HG02852 (cell line): ENCODE results near the gene ALG9.
"Not testable (repeated sequence)": the region's sequence is repeated elsewhere in the genome, so short reads cannot be mapped to it uniquely, and the experiment has no call there.

Source experiments
- ATAC-seq: cut with Tn5 transposase; IDR thresholded peaks from one replicate; pipeline ENCODE4 v1.9.1; 2021; ENCODE audit warnings: mild to moderate bottlenecking, moderate library complexity; ENCODE audit not compliant: unreplicated experiment

Gene ALG9

DNA sequence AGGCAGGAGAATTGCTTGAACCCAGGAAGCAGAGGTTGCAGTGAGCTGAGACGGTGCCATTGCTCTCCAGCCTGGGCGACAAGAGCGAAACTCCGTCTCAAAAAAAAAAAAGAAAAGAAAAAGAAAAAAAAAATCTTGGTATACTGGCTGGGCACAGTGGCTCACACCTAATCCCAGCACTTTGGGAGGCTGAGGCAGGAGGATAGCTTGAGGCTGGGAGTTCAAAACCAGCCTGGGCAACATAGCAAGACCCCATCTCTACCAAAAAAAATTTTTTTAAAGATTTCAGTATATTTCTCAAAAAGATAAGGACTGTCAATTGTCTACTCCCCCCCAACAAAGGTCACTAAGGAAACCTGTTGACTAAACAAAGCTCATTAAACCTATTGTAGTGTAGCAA, 13.7 kb upstream of the ALG9 start:
- ATAC-seq: not testable (repeated sequence)

DNA sequence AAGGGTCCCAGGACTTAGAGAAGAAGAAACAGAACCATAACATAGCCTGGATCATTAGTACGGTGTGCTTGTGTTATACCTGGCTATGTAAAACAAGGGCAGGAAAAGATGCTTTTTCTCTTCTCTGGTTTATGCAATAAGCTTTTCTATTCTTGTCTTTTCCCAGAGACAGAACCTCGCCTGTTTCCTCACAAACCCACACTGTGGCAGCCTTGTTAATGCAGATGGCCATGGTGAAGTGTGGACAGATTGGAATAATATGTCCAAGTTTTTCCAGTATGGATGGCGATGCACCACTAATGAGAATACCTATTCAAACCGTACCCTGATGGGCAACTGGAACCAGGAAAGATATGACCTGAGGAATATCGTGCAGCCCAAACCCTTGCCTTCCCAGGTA, 10.8 kb upstream of the ALG9 start:
- no peak for ATAC-seq

DNA sequence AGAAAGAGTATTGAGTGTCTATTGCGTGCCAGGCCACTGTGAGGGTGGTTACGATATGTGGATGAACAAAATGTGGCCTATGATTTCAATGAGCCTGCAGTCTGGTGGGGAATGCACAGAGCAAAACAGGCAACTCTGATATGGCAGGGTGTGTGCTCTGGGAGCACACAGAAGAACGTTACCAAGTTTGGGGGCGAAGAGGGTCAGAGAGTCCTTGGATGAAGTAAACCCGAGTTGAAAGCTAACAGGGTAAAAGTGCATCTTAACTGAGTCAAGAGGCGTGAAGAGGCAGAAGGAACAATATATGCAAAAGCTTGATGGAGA, 8.2 kb upstream of the ALG9 start:
- no peak for ATAC-seq

DNA sequence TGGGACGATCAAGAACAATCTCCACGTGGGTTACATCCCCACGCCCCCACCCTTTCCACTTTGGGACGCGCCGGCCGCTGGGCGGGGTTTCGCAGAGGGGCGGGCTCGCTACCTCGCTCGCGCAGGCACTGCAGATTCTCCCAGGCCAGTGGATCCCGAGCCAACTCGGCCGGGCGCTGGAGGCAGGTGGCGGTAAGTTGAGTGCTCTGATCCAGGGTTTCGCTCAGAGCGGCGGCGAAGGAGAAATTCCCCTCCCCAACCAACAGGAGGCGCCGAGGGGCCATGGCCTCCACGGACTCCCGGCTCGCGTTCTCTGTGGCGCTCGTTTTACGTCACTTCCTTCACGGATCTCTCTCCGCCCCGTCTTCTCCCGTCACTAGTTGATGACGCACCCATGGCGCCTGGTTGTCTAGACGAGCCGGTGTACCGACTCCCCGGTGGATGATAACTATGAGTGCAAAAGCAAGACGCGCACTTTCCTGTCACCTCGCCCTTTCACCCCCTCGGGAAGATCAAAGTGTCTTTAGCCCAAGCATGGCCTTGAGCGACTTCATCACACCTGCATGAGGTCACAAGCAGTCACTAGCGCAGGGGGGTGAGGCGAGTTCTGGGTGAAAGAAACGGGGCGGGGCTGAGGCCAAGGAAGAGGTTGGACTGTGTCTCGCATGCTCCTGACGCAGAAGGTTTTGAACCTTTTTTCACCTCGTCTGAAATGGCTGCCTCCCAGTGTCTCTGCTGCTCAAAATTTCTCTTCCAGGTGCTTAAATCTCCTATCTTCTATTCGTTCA, 7.7 kb upstream of the ALG9 start, which contains the start of the genes CFAP68 and FDXACB1:
CFAP68 (plus strand) TSS at position 693 of the 788 bp plus-strand sequence; CDS start at position 713, 20 bp downstream.
FDXACB1 (minus strand) TSS at position 317 of the 788 bp plus-strand sequence; CDS start at position 284, 33 bp downstream.
- ATAC-seq: peak; percentile 90

DNA sequence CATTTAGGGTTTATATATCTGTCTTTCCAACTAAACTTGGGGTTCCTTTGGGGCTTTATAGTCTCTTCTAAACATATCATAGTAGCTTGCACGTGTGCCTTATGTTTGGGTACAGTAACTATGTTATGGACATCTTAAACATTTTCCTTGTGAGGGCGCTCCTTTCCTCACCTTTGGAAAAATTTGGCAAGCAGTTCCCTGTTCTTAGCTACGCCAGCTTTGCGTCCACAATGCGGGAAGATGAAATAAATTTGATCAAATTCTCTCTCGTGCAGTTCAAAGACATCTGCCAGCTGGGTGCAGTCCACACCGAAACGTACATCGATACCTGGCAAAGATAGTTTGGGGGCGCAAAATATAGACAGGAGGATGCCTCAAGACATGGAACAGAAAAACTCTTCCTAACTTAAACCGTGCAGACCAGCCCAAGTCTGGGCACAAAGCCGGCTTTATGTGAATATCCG, 7.0 kb upstream of the ALG9 start:
- peak; percentile 7 for ATAC-seq

DNA sequence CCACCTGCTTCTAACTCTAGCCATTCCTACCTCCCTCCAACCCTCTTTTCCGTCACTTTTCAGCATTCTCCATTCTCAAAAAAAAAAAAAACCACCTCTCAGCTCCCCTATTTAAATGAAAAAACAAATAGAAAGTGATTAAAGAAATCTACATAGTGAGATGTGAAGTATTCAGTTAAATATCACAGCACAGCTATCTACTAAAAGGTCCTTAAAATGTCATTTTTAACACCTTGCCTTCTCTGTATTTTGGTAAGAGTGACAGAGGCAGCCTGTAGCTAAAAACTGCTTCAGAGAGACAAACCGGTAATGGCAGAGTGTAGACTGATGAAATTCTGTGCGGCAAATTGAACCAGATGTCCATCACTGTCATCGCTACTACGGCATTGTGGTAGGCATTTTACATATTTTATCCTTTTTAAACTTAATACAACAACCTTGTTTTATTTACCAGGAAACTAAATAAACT, 346 bp upstream of the ALG9 start:
- ATAC-seq: no peak

DNA sequence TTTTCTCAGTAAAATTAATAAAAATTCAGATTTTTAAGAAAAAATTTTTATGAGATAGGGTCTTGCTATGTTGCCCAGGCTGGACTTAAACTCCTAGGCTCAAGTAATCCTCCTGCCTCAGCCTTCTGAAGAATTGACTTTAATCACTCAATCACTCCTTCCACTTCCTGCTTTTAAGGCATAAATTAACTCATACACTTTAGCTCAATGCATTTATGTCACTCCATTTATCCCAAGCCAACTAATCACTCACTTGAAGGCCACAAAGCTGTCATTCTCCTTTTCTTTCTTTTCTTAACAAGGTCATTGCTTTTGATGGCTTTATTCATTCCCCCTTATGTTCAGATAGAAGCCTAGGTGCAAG, 877 bp downstream of the ALG9 start:
- peak; percentile 9 for ATAC-seq

DNA sequence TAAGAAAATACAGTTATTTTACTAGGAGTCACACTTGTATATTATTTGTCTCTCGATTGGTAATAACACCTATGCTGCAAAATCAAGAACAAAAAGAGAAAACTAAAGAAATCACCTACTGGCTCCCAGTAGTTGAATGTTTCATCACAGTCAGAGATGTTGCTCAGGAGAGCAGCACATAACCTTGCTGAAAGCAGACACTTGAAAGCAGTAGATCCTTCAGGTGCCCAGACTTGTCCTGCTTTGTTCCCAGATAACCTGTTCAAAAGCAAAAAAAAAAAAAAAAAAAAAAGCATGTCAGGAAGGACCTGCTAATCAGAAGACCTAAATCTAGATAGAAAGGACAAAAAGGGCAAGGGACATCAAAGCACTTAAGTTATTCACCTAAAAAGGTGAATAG, 1.3 kb downstream of the ALG9 start:
- no peak for ATAC-seq

DNA sequence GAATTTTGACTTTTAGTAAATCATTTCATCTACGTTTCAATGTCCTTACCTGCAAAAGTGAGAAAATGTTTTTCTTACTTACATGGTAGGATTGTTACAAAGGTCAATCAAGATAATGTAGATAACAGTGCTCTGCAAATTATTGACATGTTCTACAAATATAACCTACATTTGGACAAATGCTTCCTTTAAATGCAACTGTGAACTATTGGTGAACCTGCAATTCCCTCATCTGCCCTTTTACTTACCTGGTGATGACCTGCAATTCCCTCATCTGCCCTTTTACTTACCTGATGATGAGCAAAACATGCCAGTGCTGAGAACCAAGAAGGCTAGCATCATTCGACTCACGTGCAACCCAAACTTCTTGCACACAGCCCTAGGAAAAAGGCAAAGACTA, 11.1 kb downstream of the ALG9 start:
- no peak for ATAC-seq

DNA sequence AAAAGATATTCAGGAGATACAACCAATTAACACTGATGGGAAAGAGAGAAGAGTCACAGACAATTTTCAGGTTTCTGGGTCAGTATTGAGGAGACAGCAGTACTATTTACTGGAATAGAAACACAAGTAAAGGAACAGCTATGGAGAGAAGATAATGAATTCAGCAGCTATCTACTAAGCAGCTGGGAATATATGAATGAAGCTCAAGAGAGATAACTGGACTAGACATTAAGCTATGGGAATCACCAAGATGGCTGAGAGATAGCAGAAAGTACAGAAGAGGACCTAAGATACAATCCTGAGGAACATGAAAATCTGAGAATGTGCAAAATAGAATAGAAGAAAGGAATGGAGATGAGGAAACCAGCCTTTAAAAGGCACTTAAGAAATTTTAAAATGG, 15.9 kb downstream of the ALG9 start:
- ATAC-seq: no peak

DNA sequence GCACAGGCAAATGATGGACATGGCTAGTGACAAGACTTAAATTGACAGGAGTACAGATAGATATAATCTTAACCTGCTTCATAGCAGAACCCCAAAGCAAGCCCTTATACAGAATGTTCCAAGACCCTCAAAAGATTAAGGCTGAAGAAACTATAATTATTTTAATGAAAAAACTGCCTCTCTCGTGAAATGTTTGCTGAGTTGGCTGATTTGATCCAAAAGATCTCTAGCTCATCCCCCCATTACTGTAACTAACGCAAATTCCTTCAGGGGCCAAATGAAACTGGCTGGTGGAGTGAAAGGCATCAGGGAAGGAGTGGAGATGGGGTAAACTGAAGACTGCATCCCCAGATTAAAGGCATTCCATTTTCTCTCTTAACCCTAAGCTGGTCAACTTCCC, 19.3 kb downstream of the ALG9 start:
- ATAC-seq: no peak

DNA sequence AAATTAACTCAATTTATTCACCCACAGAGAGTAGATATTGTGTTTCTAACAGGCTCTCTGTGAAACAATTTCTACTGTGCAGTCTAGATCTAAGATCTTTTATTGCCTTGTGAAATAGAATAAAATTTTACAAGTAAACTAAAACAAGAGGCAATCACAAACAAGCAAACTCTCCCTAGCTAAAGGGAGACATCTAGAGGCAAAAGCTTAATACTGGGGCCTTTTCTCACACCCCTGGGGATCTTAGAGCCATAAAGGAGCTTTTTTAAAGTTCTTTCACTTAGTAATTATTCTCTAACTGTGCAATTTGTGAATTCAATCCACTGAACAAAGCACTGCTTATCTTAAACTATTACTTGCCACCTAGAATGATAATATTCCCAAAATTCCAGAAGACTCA, 19.7 kb downstream of the ALG9 start:
- ATAC-seq: no peak

DNA sequence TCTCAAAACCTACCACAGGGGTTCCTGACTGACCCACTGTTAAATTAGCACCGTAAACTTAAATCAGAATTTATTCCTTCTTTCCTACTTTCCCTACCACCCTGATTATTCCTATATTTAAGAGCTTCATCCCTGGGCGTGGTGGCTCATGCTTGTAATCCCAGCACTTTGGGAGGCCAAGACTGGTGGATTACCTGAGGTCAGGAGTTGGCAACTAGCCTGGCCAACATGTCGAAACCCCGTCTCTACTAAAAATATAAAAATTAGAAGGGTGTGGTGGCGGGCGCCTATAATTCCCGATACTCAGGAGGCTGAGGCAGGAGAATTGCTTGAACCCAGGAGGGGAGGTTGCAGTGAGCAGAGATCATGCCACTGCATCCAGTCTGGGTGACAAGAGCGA, 20.3 kb downstream of the ALG9 start:
- no peak for ATAC-seq

DNA sequence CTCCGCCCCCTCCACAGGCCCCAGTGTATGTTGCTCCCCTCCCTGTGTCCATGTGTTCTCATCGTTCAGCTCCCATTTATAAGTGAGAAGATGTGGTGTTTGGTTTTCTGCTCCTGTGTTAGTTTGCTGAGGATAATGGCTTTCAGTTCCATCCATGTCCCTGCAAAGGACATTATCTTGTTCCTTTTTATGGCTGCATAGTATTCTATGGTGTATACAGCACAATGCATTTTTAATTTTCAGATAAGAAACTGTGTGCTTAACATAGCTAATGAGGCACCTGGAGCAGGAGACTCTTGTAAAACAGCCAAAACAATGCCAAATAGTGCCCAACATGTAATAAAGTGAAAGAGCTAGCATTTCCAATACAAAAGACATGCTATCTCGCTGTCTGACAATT, 21.8 kb downstream of the ALG9 start:
- ATAC-seq: no peak

DNA sequence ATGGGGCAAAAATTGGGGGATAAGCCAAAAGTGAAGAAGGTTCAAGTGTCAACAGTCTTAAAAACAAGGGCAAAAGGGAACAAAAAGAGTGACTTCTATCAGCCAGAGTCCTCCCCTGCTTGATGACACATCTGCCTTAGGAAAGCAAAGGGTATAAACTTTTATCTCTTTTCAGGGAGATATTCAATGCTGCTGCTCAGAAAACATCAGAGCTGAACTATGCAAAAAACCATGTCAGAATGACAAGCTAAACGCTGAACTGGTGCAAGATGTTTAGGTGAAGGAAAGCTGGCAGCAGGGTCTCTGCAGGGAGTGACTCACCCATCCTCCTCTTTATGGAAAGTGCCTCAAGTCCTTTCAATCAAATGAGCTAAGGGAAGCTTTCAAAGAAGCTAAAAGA, 24.7 kb downstream of the ALG9 start:
- no peak for ATAC-seq

DNA sequence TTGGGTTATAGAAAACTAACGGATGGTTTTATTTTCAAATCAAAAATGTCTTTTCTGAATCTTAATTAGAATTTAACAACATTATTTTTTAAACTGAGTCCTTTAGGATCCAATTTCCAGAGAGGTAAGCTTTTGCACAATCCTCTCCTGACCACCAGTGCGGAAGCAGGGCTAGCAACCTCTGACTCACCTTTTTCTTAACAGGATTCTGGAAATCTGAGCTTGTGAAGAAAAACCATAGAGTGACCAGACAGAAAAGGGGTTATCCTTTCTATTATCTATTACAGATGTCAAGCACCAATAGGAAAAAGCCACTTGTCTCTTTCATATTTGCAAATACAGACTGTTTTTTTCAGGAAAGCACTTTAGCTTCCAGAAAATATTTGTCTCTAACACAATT, 25.3 kb downstream of the ALG9 start:
- no peak for ATAC-seq

DNA sequence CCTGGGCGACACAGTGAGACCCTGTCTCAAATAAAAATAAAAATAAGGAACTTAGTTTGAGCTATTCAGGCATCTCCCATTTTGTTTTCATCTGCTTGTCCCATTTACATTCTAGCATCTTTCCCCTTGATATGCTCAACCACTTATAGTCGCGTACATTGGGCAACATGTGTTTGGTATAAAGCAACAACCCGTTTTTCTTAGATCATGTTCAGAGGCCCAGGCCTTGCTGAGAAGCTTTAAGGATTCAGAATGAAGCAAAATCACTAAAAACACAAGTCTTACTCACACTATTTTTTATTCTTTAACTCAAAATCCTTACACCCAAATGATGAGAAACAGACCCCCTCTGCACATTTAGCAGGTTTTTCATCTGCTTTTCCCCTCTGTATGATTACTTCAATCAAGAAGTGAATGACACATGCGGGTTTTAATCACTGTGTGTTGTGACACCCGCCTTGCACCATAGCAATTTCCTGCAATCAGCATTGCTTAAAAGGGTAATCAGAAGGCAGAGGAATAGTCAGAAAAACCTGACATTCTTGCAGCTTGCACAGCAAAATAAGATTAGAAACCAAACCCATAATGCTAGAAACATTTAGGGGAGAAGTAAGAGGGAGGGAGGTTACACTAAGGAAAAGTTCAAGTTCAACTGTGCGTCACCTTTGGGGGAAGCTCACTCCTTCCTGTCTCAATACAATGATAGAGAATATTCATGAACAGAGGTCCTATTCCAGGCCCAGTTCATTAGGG, 25.9 kb downstream of the ALG9 start:
- ATAC-seq: no peak

DNA sequence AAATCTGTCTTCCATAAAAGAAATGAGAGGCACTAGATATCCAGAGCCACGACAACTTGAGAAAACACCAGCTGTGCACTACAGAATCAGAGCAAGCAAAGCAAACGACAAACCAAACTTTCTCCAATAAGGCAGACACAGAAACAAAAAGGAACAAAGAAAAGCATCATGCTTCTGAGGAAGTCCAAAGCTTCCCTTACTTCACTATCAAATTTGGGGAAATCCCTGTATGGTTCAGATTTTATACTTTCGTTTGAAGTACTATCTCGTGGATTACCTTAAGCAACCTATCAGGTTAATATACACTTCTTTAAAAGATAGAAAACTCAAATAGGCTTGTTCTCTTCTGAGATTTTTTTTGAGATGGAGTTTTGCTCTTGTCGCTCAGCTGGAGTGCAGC, 27.7 kb downstream of the ALG9 start:
- no peak for ATAC-seq

DNA sequence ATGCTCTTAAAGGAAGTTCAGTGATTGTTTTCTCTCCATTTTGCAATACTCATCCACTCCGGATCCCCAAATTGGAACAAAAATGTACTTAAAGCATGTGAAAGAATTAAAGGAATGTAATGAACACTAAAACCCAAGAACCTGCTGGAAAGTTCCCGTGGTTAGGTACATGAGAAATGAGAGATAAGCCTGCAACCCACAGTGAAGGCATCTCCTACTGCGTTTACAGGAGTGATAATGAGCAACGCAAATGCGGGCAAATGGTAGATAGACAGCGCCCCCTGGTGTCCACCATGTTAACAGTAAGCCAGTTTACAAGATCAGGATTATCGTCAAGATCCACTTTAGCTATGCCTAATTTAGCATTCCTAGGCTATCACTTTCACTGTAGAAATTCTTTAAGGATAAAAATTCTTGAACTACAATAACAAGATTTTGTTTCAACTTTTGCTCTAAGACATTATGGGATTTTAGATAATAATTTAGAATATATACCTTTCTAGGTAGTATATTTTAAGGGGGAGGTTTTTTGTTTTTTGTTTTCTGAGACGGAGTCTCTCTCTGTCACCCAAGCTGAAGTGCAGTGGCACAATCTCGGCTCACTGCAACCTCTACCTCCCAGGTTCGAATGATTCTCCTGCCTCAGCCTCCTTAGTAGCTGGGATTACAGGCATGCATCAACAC, 29.9 kb downstream of the ALG9 start:
- peak; percentile 57 for ATAC-seq

DNA sequence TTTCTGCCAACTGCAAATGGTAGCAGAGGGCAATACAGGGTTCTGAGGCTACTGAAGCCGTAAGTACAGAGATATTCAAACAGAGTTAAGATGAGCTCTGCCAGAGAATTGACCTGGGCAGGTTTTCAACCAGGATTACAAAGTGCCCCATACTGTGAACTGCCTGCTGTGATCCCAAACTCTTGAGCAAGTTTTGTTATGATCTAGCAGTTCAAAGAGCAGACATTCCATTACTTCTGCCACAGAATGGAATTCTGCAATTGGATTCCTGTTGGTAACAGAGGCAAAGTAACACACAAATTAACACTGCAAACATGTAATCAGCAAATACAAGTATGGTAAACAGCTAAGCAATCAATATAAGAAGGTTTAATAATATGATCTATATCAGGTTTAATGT, 31.2 kb downstream of the ALG9 start:
- no peak for ATAC-seq

DNA sequence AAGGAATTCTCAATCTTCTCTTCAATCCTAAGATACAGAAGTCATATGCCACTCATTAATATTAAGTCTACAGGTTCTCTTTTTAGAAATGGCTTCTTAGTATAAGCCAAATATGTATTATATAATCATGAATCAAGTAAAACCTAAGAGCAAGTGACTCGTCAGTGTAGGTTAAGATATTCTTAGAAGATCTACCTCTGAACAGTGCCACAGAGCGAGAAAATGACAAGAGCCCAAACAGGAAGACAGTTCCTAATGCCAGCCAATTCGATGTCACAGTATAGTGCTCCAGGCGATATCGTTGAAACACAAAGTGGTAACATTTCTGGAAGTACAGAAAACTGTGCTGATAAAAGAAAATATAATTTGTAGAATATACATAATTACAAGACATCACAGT, 33.3 kb downstream of the ALG9 start:
- ATAC-seq: no peak
